HL-60 (cell line): ENCODE results near the gene COL4A4.

Experiments
- DNase-seq, 2 experiments: peaks; one replicate each; pipeline ENCODE4 v3.0.0-alpha.2; 2010 to 2020; ENCODE audit warnings: low read depth in 1 of 2, low spot score in 1 of 2
- H3K27ac ChIP-seq: fragments of 250-450 bp; sonication (Bioruptor Pico); replicated peaks from 2 replicates; pipeline ENCODE4 v1.5.1; 2020; ENCODE audit warnings: mild to moderate bottlenecking, moderate library complexity
- H3K27me3 ChIP-seq: fragments of 250-450 bp; sonication (Bioruptor Pico); 2 replicates; pipeline ENCODE4 v1.5.1; 2021; ENCODE audit warnings: mild to moderate bottlenecking, moderate library complexity; ENCODE audit not compliant: insufficient read depth, poor library complexity, severe bottlenecking
- H3K4me3 ChIP-seq: replicated peaks from 2 replicates; pipeline ENCODE4 v1.5.1; 2011; ENCODE audit warnings: mild to moderate bottlenecking, control low read depth, low read length; ENCODE audit not compliant: insufficient read depth
- CTCF ChIP-seq: IDR thresholded peaks from one replicate; pipeline ENCODE4 v1.5.1; 2011; ENCODE audit warnings: low read length, control low read depth, inconsistent platforms; ENCODE audit not compliant: insufficient read depth
- GABPA ChIP-seq: IDR thresholded peaks from 2 replicates; pipeline ENCODE4 v1.6.1; 2012; ENCODE audit warnings: low read depth
- POLR2AphosphoS5 ChIP-seq: IDR thresholded peaks from 2 replicates; pipeline ENCODE4 v1.6.1; 2012; ENCODE audit warnings: low read depth
- REST ChIP-seq: IDR thresholded peaks from 2 replicates; pipeline ENCODE4 v1.6.1; 2012; ENCODE audit warnings: low read depth; ENCODE audit not compliant: insufficient replicate concordance
- SPI1 ChIP-seq: IDR thresholded peaks from 2 replicates; pipeline ENCODE4 v1.6.1; 2012; ENCODE audit warnings: low read depth, mild to moderate bottlenecking, borderline replicate concordance

COL4A4 gene

GRCh38 chr2:226969417-226970080 lies 194.5 kb downstream of the COL4A4 start:
- no peak for TF ChIP-seq REST
- no peak for TF ChIP-seq POLR2AphosphoS5
- TF ChIP-seq GABPA = no peak
- no peak for TF ChIP-seq CTCF
- TF ChIP-seq SPI1 = no peak
- DNase-seq = no peak
- Histone ChIP-seq H3K27me3 (no peaks in the 10 kb centered on the region), H3K4me3 (no peak overlapping the region), H3K27ac (no peak overlapping the region)

- Histone ChIP-seq H3K4me3 (no peak overlapping the region), H3K27ac (no peak overlapping the region), H3K27me3 (no peaks in the 10 kb centered on the region)
- no peak for TF ChIP-seq POLR2AphosphoS5
- no peak for TF ChIP-seq GABPA
- TF ChIP-seq CTCF = no peak
- no peak for TF ChIP-seq REST
- TF ChIP-seq SPI1 = no peak
- DNase-seq = no peak
These were observed 198.6 kb downstream of the COL4A4 start for GRCh38 chr2:226965376-226965775.

- no peaks in the 10 kb centered on the region for H3K27me3 ChIP-seq
- DNase-seq = no peak
- no peak for TF ChIP-seq GABPA
- no peak for TF ChIP-seq REST
- TF ChIP-seq POLR2AphosphoS5 = no peak
- TF ChIP-seq CTCF = no peak
- TF ChIP-seq SPI1 = no peak
- no peak overlapping the region for H3K4me3 ChIP-seq
- no peak overlapping the region for H3K27ac ChIP-seq
These were observed 200.5 kb downstream of the COL4A4 start for GRCh38 chr2:226963528-226963927.
